Liver (tissue), 3 donors: ENCODE results near the gene SAAL1.

Experiments
- FOXA2 ChIP-seq: IDR thresholded peaks from 2 replicates; pipeline ENCODE4 v1.6.1; 2016; ENCODE audit warnings: antibody characterized with exemption
- RAD21 ChIP-seq, 2 donors: IDR thresholded peaks; 2 replicates each; pipeline ENCODE4 v1.6.1; 2016; ENCODE audit warnings: antibody characterized with exemption in 2 of 2, mild to moderate bottlenecking in 2 of 2
- TAF1 ChIP-seq: conservative IDR thresholded peaks from 2 replicates; pipeline ENCODE4 v1.6.1; 2016; ENCODE audit warnings: antibody characterized with exemption, mild to moderate bottlenecking
- YY1 ChIP-seq: IDR thresholded peaks from 2 replicates; pipeline ENCODE4 v1.6.1; 2016; ENCODE audit warnings: antibody characterized with exemption, mild to moderate bottlenecking
- TF ChIP-seq, protein P1 (sequence below): fragments of 150-350 bp; IDR thresholded peaks from 2 replicates; pipeline ENCODE4 v1.5.1; 2017; ENCODE audit warnings: improper control_type of control experiment, low read depth, low read length; ENCODE audit not compliant: missing input control
- TF ChIP-seq, protein P2 (sequence below): IDR thresholded peaks from 2 replicates; pipeline ENCODE4 v1.6.1; 2016; ENCODE audit warnings: antibody characterized with exemption, mild to moderate bottlenecking
- donor health status: healthy.
- donor health status: healthy.

DNA sequence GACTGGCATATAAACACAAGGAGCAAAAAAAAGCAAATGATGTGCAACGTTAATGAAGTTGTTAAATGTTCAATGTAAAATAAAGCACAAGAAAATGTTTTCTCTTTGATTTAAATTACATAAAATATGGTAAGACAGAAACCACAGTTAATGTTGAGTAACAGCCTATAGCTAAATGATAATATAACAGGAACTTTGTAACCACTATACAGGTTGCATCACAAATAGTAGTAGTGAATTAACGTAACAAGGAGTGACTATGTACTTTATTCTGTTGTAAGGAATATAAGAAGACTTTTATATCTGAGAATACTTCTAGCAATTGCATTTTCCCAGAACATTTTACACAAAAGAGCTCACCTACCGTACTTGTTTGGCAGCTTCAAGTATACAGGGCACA is 16.9 kb downstream of the SAAL1 start:
- TF ChIP-seq, protein P1, sequence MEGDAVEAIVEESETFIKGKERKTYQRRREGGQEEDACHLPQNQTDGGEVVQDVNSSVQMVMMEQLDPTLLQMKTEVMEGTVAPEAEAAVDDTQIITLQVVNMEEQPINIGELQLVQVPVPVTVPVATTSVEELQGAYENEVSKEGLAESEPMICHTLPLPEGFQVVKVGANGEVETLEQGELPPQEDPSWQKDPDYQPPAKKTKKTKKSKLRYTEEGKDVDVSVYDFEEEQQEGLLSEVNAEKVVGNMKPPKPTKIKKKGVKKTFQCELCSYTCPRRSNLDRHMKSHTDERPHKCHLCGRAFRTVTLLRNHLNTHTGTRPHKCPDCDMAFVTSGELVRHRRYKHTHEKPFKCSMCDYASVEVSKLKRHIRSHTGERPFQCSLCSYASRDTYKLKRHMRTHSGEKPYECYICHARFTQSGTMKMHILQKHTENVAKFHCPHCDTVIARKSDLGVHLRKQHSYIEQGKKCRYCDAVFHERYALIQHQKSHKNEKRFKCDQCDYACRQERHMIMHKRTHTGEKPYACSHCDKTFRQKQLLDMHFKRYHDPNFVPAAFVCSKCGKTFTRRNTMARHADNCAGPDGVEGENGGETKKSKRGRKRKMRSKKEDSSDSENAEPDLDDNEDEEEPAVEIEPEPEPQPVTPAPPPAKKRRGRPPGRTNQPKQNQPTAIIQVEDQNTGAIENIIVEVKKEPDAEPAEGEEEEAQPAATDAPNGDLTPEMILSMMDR, result no peak
- TF ChIP-seq RAD21 (IDR thresholded peaks at IDR 0.05) (no peak), YY1 (no peak), TAF1 (no peak), FOXA2 (no peak)
- TF ChIP-seq, protein P2, sequence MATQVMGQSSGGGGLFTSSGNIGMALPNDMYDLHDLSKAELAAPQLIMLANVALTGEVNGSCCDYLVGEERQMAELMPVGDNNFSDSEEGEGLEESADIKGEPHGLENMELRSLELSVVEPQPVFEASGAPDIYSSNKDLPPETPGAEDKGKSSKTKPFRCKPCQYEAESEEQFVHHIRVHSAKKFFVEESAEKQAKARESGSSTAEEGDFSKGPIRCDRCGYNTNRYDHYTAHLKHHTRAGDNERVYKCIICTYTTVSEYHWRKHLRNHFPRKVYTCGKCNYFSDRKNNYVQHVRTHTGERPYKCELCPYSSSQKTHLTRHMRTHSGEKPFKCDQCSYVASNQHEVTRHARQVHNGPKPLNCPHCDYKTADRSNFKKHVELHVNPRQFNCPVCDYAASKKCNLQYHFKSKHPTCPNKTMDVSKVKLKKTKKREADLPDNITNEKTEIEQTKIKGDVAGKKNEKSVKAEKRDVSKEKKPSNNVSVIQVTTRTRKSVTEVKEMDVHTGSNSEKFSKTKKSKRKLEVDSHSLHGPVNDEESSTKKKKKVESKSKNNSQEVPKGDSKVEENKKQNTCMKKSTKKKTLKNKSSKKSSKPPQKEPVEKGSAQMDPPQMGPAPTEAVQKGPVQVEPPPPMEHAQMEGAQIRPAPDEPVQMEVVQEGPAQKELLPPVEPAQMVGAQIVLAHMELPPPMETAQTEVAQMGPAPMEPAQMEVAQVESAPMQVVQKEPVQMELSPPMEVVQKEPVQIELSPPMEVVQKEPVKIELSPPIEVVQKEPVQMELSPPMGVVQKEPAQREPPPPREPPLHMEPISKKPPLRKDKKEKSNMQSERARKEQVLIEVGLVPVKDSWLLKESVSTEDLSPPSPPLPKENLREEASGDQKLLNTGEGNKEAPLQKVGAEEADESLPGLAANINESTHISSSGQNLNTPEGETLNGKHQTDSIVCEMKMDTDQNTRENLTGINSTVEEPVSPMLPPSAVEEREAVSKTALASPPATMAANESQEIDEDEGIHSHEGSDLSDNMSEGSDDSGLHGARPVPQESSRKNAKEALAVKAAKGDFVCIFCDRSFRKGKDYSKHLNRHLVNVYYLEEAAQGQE, result no peak
